SK-N-SH (cell line): Measurements from ENCODE around the gene ETS2. TPM values are rescaled to one million over a fixed set of nuclear protein-coding genes. Genes with fewer than 3 reads are reported as not detected.
A peak's percentile ranks its signal among the peaks of the same experiment; 100 is the strongest.

Experiments used
- CTCF ChIA-PET: fragments of 300-600, 350-600 bp; formaldehyde crosslinking; extraction: SDS; loops from one replicate; lab custom pipeline; 2021; lab: Yijun Ruan, JAX
- POLR2A ChIA-PET: fragments of 350-600 bp; sonication (Branson Sonifier 250); formaldehyde crosslinking; extraction: SDS; loops from one replicate; lab custom pipeline; 2020; ENCODE audit warnings: antibody characterized with exemption, inconsistent platforms; lab: Yijun Ruan, JAX
- DNase-seq: peaks from one replicate; pipeline ENCODE4 v3.0.0; 2012
- H2AFZ ChIP-seq: fragments of 200-600 bp; sonication (generic); 2 replicates; pipeline ENCODE4 v1.8.1; 2016; ENCODE audit warnings: antibody characterized with exemption, mild to moderate bottlenecking, low read depth
- H3F3A ChIP-seq: fragments of 200-600 bp; sonication (generic); replicated peaks from 2 replicates; pipeline ENCODE3; 2016; ENCODE audit warnings: antibody characterized with exemption, mild to moderate bottlenecking; ENCODE audit not compliant: insufficient read depth
- H3K27ac ChIP-seq, 2 experiments: fragments of 200-500 bp in 1 of 2; fragments of 200-600 bp in 1 of 2; sonication (Bioruptor generic) in 1 of 2; sonication (generic), shearing (Covaris generic) in 1 of 2; 2 replicates each; pipeline versions ENCODE4 v1.5.1 to v1.6.1; 2014 to 2016; ENCODE audit warnings: low read depth in 2 of 2, inconsistent platforms in 1 of 2, low read length in 1 of 2, mild to moderate bottlenecking in 1 of 2, mixed read lengths in 1 of 2
- H3K27me3 ChIP-seq: fragments of 200-600 bp; sonication (generic), shearing (Covaris generic); 2 replicates; pipeline ENCODE4 v1.6.1; 2016; ENCODE audit warnings: mixed run types; ENCODE audit not compliant: insufficient read depth
- H3K36me3 ChIP-seq, 2 experiments: fragments of 200-500 bp in 1 of 2; fragments of 200-600 bp in 1 of 2; sonication (Bioruptor generic) in 1 of 2; sonication (generic) in 1 of 2; replicated peaks in 1 of 2; 2 replicates each; pipeline versions ENCODE3 to v1.5.1; 2014 to 2016; ENCODE audit warnings: low read length in 1 of 2, mild to moderate bottlenecking in 1 of 2; ENCODE audit not compliant: insufficient read depth in 2 of 2, control insufficient read depth in 1 of 2
- H3K4me1 ChIP-seq, 2 experiments: fragments of 200-500 bp in 1 of 2; fragments of 200-600 bp in 1 of 2; sonication (Bioruptor generic) in 1 of 2; sonication (generic), shearing (Covaris generic) in 1 of 2; 2 replicates each; pipeline versions ENCODE4 v1.5.1 to v1.6.1; 2014 to 2016; ENCODE audit warnings: low read depth in 1 of 2, low read length in 1 of 2, mixed run types in 1 of 2; ENCODE audit not compliant: insufficient read depth in 2 of 2, control insufficient read depth in 1 of 2
- H3K4me2 ChIP-seq: fragments of 200-600 bp; sonication (generic), shearing (Covaris generic); 2 replicates; pipeline ENCODE4 v1.6.1; 2017; ENCODE audit warnings: mixed run types
- H3K4me3 ChIP-seq, 2 experiments: fragments of 200-500 bp in 1 of 2; fragments of 200-600 bp in 1 of 2; sonication (Bioruptor generic) in 1 of 2; sonication (generic), shearing (Covaris generic) in 1 of 2; 2 replicates each; pipeline versions ENCODE4 v1.5.1 to v1.8.1; 2014 to 2016; ENCODE audit warnings: low read depth in 2 of 2, inconsistent platforms in 1 of 2, low read length in 1 of 2, mild to moderate bottlenecking in 1 of 2, mixed read lengths in 1 of 2, moderate library complexity in 1 of 2
- H3K79me2 ChIP-seq: fragments of 200-600 bp; sonication (generic); 2 replicates; pipeline ENCODE4 v1.8.1; 2017; ENCODE audit warnings: mild to moderate bottlenecking; ENCODE audit not compliant: insufficient read depth
- H3K9ac ChIP-seq: fragments of 200-600 bp; sonication (generic); 2 replicates; pipeline ENCODE4 v1.6.1; 2017; ENCODE audit warnings: mixed run types
- H3K9me2 ChIP-seq: fragments of 200-600 bp; sonication (generic); 2 replicates; pipeline ENCODE4 v1.6.1; 2017; ENCODE audit warnings: mixed run types
- H3K9me3 ChIP-seq: fragments of 200-600 bp; sonication (generic); 2 replicates; pipeline ENCODE4 v1.6.1; 2017; ENCODE audit warnings: mixed run types, mild to moderate bottlenecking, moderate library complexity
- H4K20me1 ChIP-seq: fragments of 200-600 bp; sonication (generic); 2 replicates; pipeline ENCODE4 v1.6.1; 2017; ENCODE audit warnings: mild to moderate bottlenecking, mixed run types; ENCODE audit not compliant: insufficient read depth
- CHD2 ChIP-seq: fragments of 150-350 bp; IDR thresholded peaks from 2 replicates; pipeline ENCODE4 v1.6.1; 2018; ENCODE audit warnings: low read length; ENCODE audit not compliant: partially characterized antibody
- CTCF ChIP-seq: fragments of 200-600 bp; sonication (generic); IDR thresholded peaks from 2 replicates; pipeline ENCODE4 v1.6.1; 2017; ENCODE audit warnings: antibody characterized with exemption, mild to moderate bottlenecking, moderate library complexity
- ELF1 ChIP-seq: IDR thresholded peaks from 2 replicates; pipeline ENCODE4 v1.4.0; 2012
- EP300 ChIP-seq, 2 experiments: IDR thresholded peaks; 2 replicates each; pipeline versions ENCODE4 v1.4.0 to v1.6.1; 2012; ENCODE audit warnings: borderline replicate concordance in 1 of 2, low read depth in 1 of 2, low read length in 1 of 2
- EZH2phosphoT487 ChIP-seq: fragments of 200-600 bp; sonication (generic); IDR thresholded peaks from 2 replicates; pipeline ENCODE4 v1.6.1; 2017; ENCODE audit warnings: low read depth, mixed run types, mild to moderate bottlenecking, antibody characterized with exemption, moderate library complexity, borderline replicate concordance
- FOSL2 ChIP-seq: IDR thresholded peaks from 2 replicates; pipeline ENCODE4 v1.4.0; 2012; ENCODE audit warnings: low read depth, mild to moderate bottlenecking, moderate library complexity, borderline replicate concordance
- FOXJ3 ChIP-seq: sonication (generic); formaldehyde crosslinking; IDR thresholded peaks from 2 replicates; pipeline ENCODE4 v1.5.1; 2020; ENCODE audit warnings: mild to moderate bottlenecking, missing genetic modification reagents
- FOXM1 ChIP-seq: IDR thresholded peaks from 2 replicates; pipeline ENCODE4 v1.4.0; 2012; ENCODE audit warnings: low read depth, mild to moderate bottlenecking
- GATA2 ChIP-seq: sonication (generic); formaldehyde crosslinking; IDR thresholded peaks from 2 replicates; pipeline ENCODE4 v1.5.0; 2020; ENCODE audit warnings: mild to moderate bottlenecking, missing genetic modification reagents
- IRF3 ChIP-seq: fragments of 150-350 bp; IDR thresholded peaks from 2 replicates; pipeline ENCODE4 v1.6.1; 2016; ENCODE audit warnings: mild to moderate bottlenecking, low read depth, low read length
- JUND ChIP-seq: IDR thresholded peaks from 2 replicates; pipeline ENCODE4 v1.4.0; 2012
- MAX ChIP-seq: IDR thresholded peaks from 2 replicates; pipeline ENCODE4 v1.4.0; 2012; ENCODE audit warnings: low read depth
- MXI1 ChIP-seq: IDR thresholded peaks from 2 replicates; pipeline ENCODE4 v1.6.1; 2012; ENCODE audit warnings: mild to moderate bottlenecking, low read depth, low read length, improper control_type of control experiment
- NFIC ChIP-seq: IDR thresholded peaks from 2 replicates; pipeline ENCODE4 v1.4.0; 2012; ENCODE audit warnings: borderline replicate concordance
- NRF1 ChIP-seq: IDR thresholded peaks from 2 replicates; pipeline ENCODE4 v1.6.1; 2012; ENCODE audit warnings: low read depth, mild to moderate bottlenecking, low read length
- POLR2AphosphoS5 ChIP-seq: IDR thresholded peaks from 2 replicates; pipeline ENCODE4 v1.6.1; 2012; ENCODE audit warnings: low read depth, low read length
- RAD21 ChIP-seq: IDR thresholded peaks from 2 replicates; pipeline ENCODE4 v1.6.1; 2012; ENCODE audit warnings: mild to moderate bottlenecking, low read length
- RCOR1 ChIP-seq: fragments of 150-350 bp; IDR thresholded peaks from 2 replicates; pipeline ENCODE4 v1.6.1; 2017; ENCODE audit warnings: antibody characterized with exemption, low read length
- RFX5 ChIP-seq: IDR thresholded peaks from 2 replicates; pipeline ENCODE4 v1.6.1; 2012; ENCODE audit warnings: mild to moderate bottlenecking, improper control_type of control experiment, low read length
- RXRA ChIP-seq: IDR thresholded peaks from 2 replicates; pipeline ENCODE4 v1.4.0; 2012; ENCODE audit warnings: low read depth, mild to moderate bottlenecking, borderline replicate concordance
- SIN3A ChIP-seq: IDR thresholded peaks from 2 replicates; pipeline ENCODE4 v1.6.1; 2012; ENCODE audit warnings: low read depth, mild to moderate bottlenecking, low read length, moderate library complexity, borderline replicate concordance
- SMC3 ChIP-seq: IDR thresholded peaks from 2 replicates; pipeline ENCODE4 v1.6.1; 2012; ENCODE audit warnings: low read depth, low read length, improper control_type of control experiment
- TAF1 ChIP-seq: IDR thresholded peaks from 2 replicates; pipeline ENCODE4 v1.6.1; 2012; ENCODE audit warnings: low read depth, mild to moderate bottlenecking, low read length, moderate library complexity, borderline replicate concordance
- TEAD4 ChIP-seq: IDR thresholded peaks from 2 replicates; pipeline ENCODE4 v1.4.0; 2012; ENCODE audit warnings: mild to moderate bottlenecking, borderline replicate concordance; ENCODE audit not compliant: insufficient read depth
- USF2 ChIP-seq: fragments of 150-350 bp; IDR thresholded peaks from 2 replicates; pipeline ENCODE4 v1.6.1; 2017; ENCODE audit warnings: antibody characterized with exemption, low read length, low read depth, borderline replicate concordance
- YY1 ChIP-seq: IDR thresholded peaks from 2 replicates; pipeline ENCODE4 v1.4.0; 2012; ENCODE audit warnings: low read depth, mild to moderate bottlenecking
- ZBTB33 ChIP-seq: IDR thresholded peaks from 2 replicates; pipeline ENCODE4 v1.4.0; 2012; ENCODE audit warnings: low read depth, borderline replicate concordance
- WGBS: methylation state at CpG from one replicate; pipeline ENCODE4 v1.1.6; 2017; ENCODE audit warnings: low lambda C conversion rate; 5-methylcytosine and 5-hydroxymethylcytosine counted together
- polyA plus RNA-seq, 3 experiments: library from polyadenylated mRNA; depleted of rRNA; stranded (reverse); fragments of >200 nt; gene quantifications; 2 replicates each; pipeline ENCODE4 v1.2.3, GENCODE V29; 2012

The ETS2 gene
- polyA plus RNA-seq, 1 of the 3 experiments (the other 2 are of a cell fraction): 16.3 TPM

- Histone ChIP-seq H3K4me3 (no peak overlapping the region), H4K20me1 (no peaks in the 10 kb centered on the region), H3F3A (peaks cover 52% of the 10 kb centered on the region), H3K27ac (peak overlapping the region; percentile 84 to 89), H3K4me2 (peak overlapping the region; percentile 35), H3K4me1 (peaks cover 29 to 46% of the 10 kb centered on the region in 2 experiments), H3K27me3 (no peaks in the 10 kb centered on the region), H3K9ac (peak overlapping the region; percentile 49; the same call in 1 of the 2 replicates), H3K9me2 (no peaks in the 10 kb centered on the region), H3K36me3 (no peaks in the 10 kb centered on the region), H3K9me3 (no peaks in the 10 kb centered on the region), H3K79me2 (no peaks in the 10 kb centered on the region), H2AFZ (no peak overlapping the region)
- POLR2A ChIA-PET: no interaction called here
- peak; percentile 61 for DNase-seq
- WGBS: 13% methylated on average over 5 of the region's 5 CpGs
- CTCF ChIA-PET: interaction anchor here (0.5 to 1.6 kb wide), 4 partner anchors 11 to 415 kb away, joined by 3 to 5 read pairs (median 4); no protein-coding TSS in a partner anchor
- TF ChIP-seq FOXJ3: 0 out of 2 replicates have a peak, but pooled peaks have one; percentile 20
- TF ChIP-seq ZBTB33: no peak
- no peak for TF ChIP-seq NRF1
- no peak for TF ChIP-seq EZH2phosphoT487
- no peak for TF ChIP-seq TAF1
- TF ChIP-seq CHD2: peak; percentile 70
- no peak for TF ChIP-seq FOXM1
- peak in 1 of 2 experiments; percentile 69; a peak in 1 of 4 replicates for TF ChIP-seq EP300 (IDR thresholded peaks at IDR 0.05; ENCODE audit: borderline replicate concordance in 1 of 2, low read depth in 1 of 2, low read length in 1 of 2)
- TF ChIP-seq MAX: no peak
- no peak for TF ChIP-seq TEAD4
- peak; percentile 52 for TF ChIP-seq GATA2 (CRISPR knock-in tag)
- no peak for TF ChIP-seq SIN3A
- TF ChIP-seq CTCF: no peak
- no peak for TF ChIP-seq RAD21
- no peak for TF ChIP-seq JUND
- no peak for TF ChIP-seq RFX5
- TF ChIP-seq NFIC: peak; percentile 39; the same call in 1 of the 2 replicates
- 0 out of 2 replicates have a peak, but pooled peaks have one; percentile 1 for TF ChIP-seq YY1
- no peak for TF ChIP-seq ELF1
- no peak for TF ChIP-seq POLR2AphosphoS5
- TF ChIP-seq USF2: no peak
- no peak for TF ChIP-seq FOSL2
- no peak for TF ChIP-seq IRF3
- no peak for TF ChIP-seq SMC3
- peak; percentile 90 for TF ChIP-seq RCOR1
- no peak for TF ChIP-seq RXRA
- no peak for TF ChIP-seq MXI1
Measured at GRCh38 chr21:38758501-38759214, 47.1 kb upstream of the ETS2 start.
